Psoas muscle (tissue), 8 donors: ENCODE results near the gene FST. TPM values are rescaled to one million over a fixed set of nuclear protein-coding genes. Genes with fewer than 3 reads are reported as not detected.

Experiments used
- ATAC-seq, 4 donors: fragments of 200-7000 bp; cut with Tn5 transposase; one replicate each; pipeline ENCODE4 v1.9.1; 2020; ENCODE audit warnings: moderate library complexity in 3 of 4, mild to moderate bottlenecking in 2 of 4
- DNase-seq, 2 donors: peaks; one replicate each; pipeline ENCODE4 v3.0.0-alpha.2; 2020
- H3K27ac ChIP-seq: fragments of 200-600 bp; one replicate; pipeline ENCODE4 v1.8.0; 2022
- H3K27me3 ChIP-seq, 3 donors: fragments of 200-600 bp in 1 of 3; one replicate each; pipeline versions ENCODE4 v1.6.1 to v1.8.0; 2013 to 2022; ENCODE audit warnings: low read length in 2 of 3, mild to moderate bottlenecking in 2 of 3, moderate library complexity in 1 of 3; ENCODE audit not compliant: insufficient read depth in 3 of 3
- H3K36me3 ChIP-seq, 2 donors: fragments of 200-600 bp in 1 of 2; one replicate each; pipeline versions ENCODE4 v1.6.1 to v1.8.0; 2013 to 2022; ENCODE audit warnings: low read depth in 1 of 2, mild to moderate bottlenecking in 1 of 2, moderate library complexity in 1 of 2; ENCODE audit not compliant: insufficient read depth in 1 of 2
- H3K4me1 ChIP-seq: fragments of 200-600 bp; one replicate; pipeline ENCODE4 v1.8.0; 2022
- H3K4me3 ChIP-seq: fragments of 200-600 bp; one replicate; pipeline ENCODE4 v1.8.0; 2022; ENCODE audit warnings: mild to moderate bottlenecking
- H3K9me3 ChIP-seq: fragments of 200-600 bp; one replicate; pipeline ENCODE4 v1.8.0; 2022
- CTCF ChIP-seq: fragments of 200-600 bp; IDR thresholded peaks from one replicate; pipeline ENCODE4 v1.8.0; 2022; ENCODE audit warnings: antibody characterized with exemption
- WGBS, 3 donors: extraction: QIAGEN DNeasy Blood & Tissue Kit; methylation state at CpG; one replicate each; pipeline versions ENCODE4 v1.1.6 to v1.1.7; 2013; 5-methylcytosine and 5-hydroxymethylcytosine counted together
- intact Hi-C, 2 donors: fragments of 100-400 bp; cut with DNase I; formaldehyde crosslinking; loops; one replicate each; pipeline versions ENCODE4 v1.11.0 to v1.14.2; 2022
- long read RNA-seq, 2 donors: library from polyadenylated mRNA; unstranded; transcript quantifications; one replicate each; pipeline ENCODE4 v2.0.0, GENCODE V29; 2021
- polyA plus RNA-seq, 3 donors: library from polyadenylated mRNA; stranded (reverse); fragments of 200-250 nt; gene quantifications; one replicate each; pipeline ENCODE4 v1.2.3, GENCODE V29; 2013
- total RNA-seq, 4 donors: library from RNA; stranded (reverse); fragmentation: NEBNext Ultra II Directional in 2 of 4; extraction: Animal tissue kit (Norgen Biotek cat#: 25700) in 2 of 4; gene quantifications; one replicate each; pipeline versions ENCODE4 v1.2.1 to v1.2.4, GENCODE V29; 2021 to 2023
- donor health status: healthy with polysubstance abuse.
- donor health status: DM: no; HTN: no; CAD: no; lungs with moderate emphysema.
- donor health status: Bipolar disorder and iron deficiency.
- donor health status: healthy.
- donor health status: DM: yes; HTN: yes; CAD: no.
- donor health status: DM: no; HTN: no; CAD: no.
- donor health status: DM: no; HTN: no; CAD: no.
- donor health status: DM: yes; HTN: yes; CAD: no.

Gene FST
- 10 to 100 TPM in 1 of 4 donors, 1 to 10 TPM in 3; 1.1 to 29.3 (median 3.0) TPM for total RNA-seq
- polyA plus RNA-seq = 1 to 10 TPM in 2 of 3 donors, under 1 TPM in 1; 0.94 to 2.4 (median 1.1) TPM
- long read RNA-seq, donor 1, transcript FST-201 (6 exons, 2,519 nt) = major isoform, 25 of 34 reads
- long read RNA-seq, donor 1, partial matches to known transcripts = 1 of 34 reads
- long read RNA-seq, donor 1, other reads (novel, unspliced or antisense) = 8 of 34 reads
- long read RNA-seq, donor 2, partial matches to known transcripts = 0 of 4 reads
- long read RNA-seq, donor 2, other reads (novel, unspliced or antisense) = 0 of 4 reads

- 1 to 2% (median 2%) methylated on average over 62 to 64 of the region's 64 CpGs for WGBS, 3 donors
- no peak for TF ChIP-seq CTCF
- ATAC-seq (peak in 2 of 4 donors; percentile 42 to 45), DNase-seq (peak in 1 of 2 donors; percentile 56)
- peaks cover 0 to 18% (median 4%) of the 10 kb centered on the region in 3 donors for H3K27me3 ChIP-seq
- H3K27ac ChIP-seq = peak within 1 kb of the TSS; percentile 34
- H3K36me3 ChIP-seq = peaks cover 0 to 12% of the 10 kb centered on the region in 2 donors
- no peaks in the 10 kb centered on the region for H3K9me3 ChIP-seq
- intact Hi-C loops = loop anchor here (5.0 to 10.0 kb wide), 4 partner anchors 82 to 974 kb away; partner anchors contain the start of genes HSPB3 (in 1 of the 2) and NDUFS4 (in 1 of the 2)
- H3K4me1 ChIP-seq = no peaks in the 10 kb centered on the region
- H3K4me3 ChIP-seq = peak within 1 kb of the TSS; percentile 71
Measured at GRCh38 chr5:53480416-53481158, at the start of gene FST. Gene FST (plus strand): TSS chr5:53480629. CDS start chr5:53480792, 163 bp downstream.

GRCh38 chr5:53431665-53432064, 48.8 kb upstream of the FST start:
- H3K4me3 ChIP-seq = no peak overlapping the region
- intact Hi-C loops = loop anchor here in 1 of 2 donors (10.0 kb wide), 1 partner anchor 307 kb away; no protein-coding TSS in a partner anchor
- ATAC-seq (no peak), DNase-seq (no peak)
- 82 to 88% (median 87%) methylated on average over 6 of the region's 6 CpGs for WGBS, 3 donors
- no peaks in the 10 kb centered on the region for H3K36me3 ChIP-seq
- H3K27me3 ChIP-seq = peaks cover 0 to 5% (median 0%) of the 10 kb centered on the region in 3 donors
- TF ChIP-seq CTCF = no peak
- H3K9me3 ChIP-seq = no peaks in the 10 kb centered on the region
- H3K27ac ChIP-seq = no peak overlapping the region
- H3K4me1 ChIP-seq = no peaks in the 10 kb centered on the region

GRCh38 chr5:53433026-53433425, 47.4 kb upstream of the FST start:
- no peaks in the 10 kb centered on the region for H3K36me3 ChIP-seq
- no peak for ATAC-seq
- H3K4me3 ChIP-seq = no peak overlapping the region
- H3K27me3 ChIP-seq = peaks cover 0 to 5% (median 0%) of the 10 kb centered on the region in 3 donors
- 51 to 68% (median 66%) methylated on average over 1 of the region's 1 CpG for WGBS, 3 donors
- no peak for DNase-seq
- H3K9me3 ChIP-seq = no peaks in the 10 kb centered on the region
- H3K4me1 ChIP-seq = no peaks in the 10 kb centered on the region
- intact Hi-C loops = loop anchor here in 1 of 2 donors (10.0 kb wide), 1 partner anchor 308 kb away; no protein-coding TSS in a partner anchor
- no peak for TF ChIP-seq CTCF
- H3K27ac ChIP-seq = no peak overlapping the region

GRCh38 chr5:53434541-53434940, 45.9 kb upstream of the FST start:
- no peak for ATAC-seq
- Histone ChIP-seq H3K27me3 (peaks cover 0 to 5% (median 0%) of the 10 kb centered on the region in 3 donors), H3K4me3 (no peak overlapping the region), H3K4me1 (no peaks in the 10 kb centered on the region), H3K9me3 (no peaks in the 10 kb centered on the region), H3K27ac (no peak overlapping the region), H3K36me3 (no peaks in the 10 kb centered on the region)
- TF ChIP-seq CTCF = no peak
- 63 to 75% (median 74%) methylated on average over 1 of the region's 1 CpG for WGBS, 3 donors
- DNase-seq = no peak
- intact Hi-C loops = loop anchor here in 1 of 2 donors (10.0 kb wide), 1 partner anchor 310 kb away; no protein-coding TSS in a partner anchor
